Activated T-cell treated with anti-CD3 and anti-CD28 coated beads, Interleukin-2, amount 50 U/mL, for 4 hours (primary cell): Measurements from ENCODE around the gene TMA7B. TPM values are rescaled to one million over a fixed set of nuclear protein-coding genes. Genes with fewer than 3 reads are reported as not detected.
A peak's percentile ranks its signal among the peaks of the same experiment; 100 is the strongest.

Experiments
- ATAC-seq, 2 donors: fragments of 200-7000 bp; cut with Tn5 transposase; one replicate each; pipeline ENCODE4 v1.10.0; 2021
- DNase-seq: peaks from one replicate; pipeline ENCODE4 v3.0.0-alpha.2; 2020
- H3K27me3 Mint-ChIP-seq: one replicate; pipeline ENCODE4 v1.8.0; 2021; ENCODE audit warnings: low read depth, mixed read lengths
- H3K36me3 Mint-ChIP-seq: one replicate; pipeline ENCODE4 v1.8.0; 2022; ENCODE audit warnings: mixed read lengths; ENCODE audit not compliant: insufficient read depth
- H3K4me1 Mint-ChIP-seq: one replicate; pipeline ENCODE4 v1.8.0; 2021; ENCODE audit warnings: low read depth, mixed read lengths
- H3K4me3 Mint-ChIP-seq: one replicate; pipeline ENCODE4 v1.8.0; 2021; ENCODE audit warnings: mild to moderate bottlenecking, moderate library complexity, mixed read lengths
- H3K9me3 Mint-ChIP-seq: one replicate; pipeline ENCODE4 v1.8.0; 2021; ENCODE audit warnings: mixed read lengths
- total RNA-seq, 3 donors: library from RNA; stranded (reverse); gene quantifications; one replicate each; pipeline ENCODE4 v1.2.1, GENCODE V29; 2021

TMA7B gene
- total RNA-seq, 3 donors from 2014 or later: 0.61 to 0.92 (median 0.76) TPM

GRCh38 chr22:39970742-39971141 lies 10.5 kb downstream of the TMA7B start:
- Mint-ChIP-seq H3K27me3 (no peaks in the 10 kb centered on the region), H3K4me3 (no peak overlapping the region), H3K36me3 (peaks cover 62% of the 10 kb centered on the region), H3K4me1 (no peaks in the 10 kb centered on the region), H3K9me3 (no peaks in the 10 kb centered on the region)
- ATAC-seq: no peak
- DNase-seq: no peak

GRCh38 chr22:39972641-39973040 lies 12.4 kb downstream of the TMA7B start:
- Mint-ChIP-seq H3K4me3 (no peak overlapping the region), H3K27me3 (no peaks in the 10 kb centered on the region), H3K4me1 (no peaks in the 10 kb centered on the region), H3K36me3 (peaks cover 54% of the 10 kb centered on the region), H3K9me3 (no peaks in the 10 kb centered on the region)
- no peak for DNase-seq
- no peak for ATAC-seq

- Mint-ChIP-seq H3K4me1 (no peaks in the 10 kb centered on the region), H3K36me3 (peaks cover 50% of the 10 kb centered on the region), H3K4me3 (no peak overlapping the region), H3K9me3 (no peaks in the 10 kb centered on the region), H3K27me3 (no peaks in the 10 kb centered on the region)
- ATAC-seq: no peak
- DNase-seq: no peak
These were observed 13.5 kb downstream of the TMA7B start for GRCh38 chr22:39973656-39974055.

- no peak for DNase-seq
- peaks cover 47% of the 10 kb centered on the region for H3K36me3 Mint-ChIP-seq
- no peak overlapping the region for H3K4me3 Mint-ChIP-seq
- peaks cover 3% of the 10 kb centered on the region for H3K4me1 Mint-ChIP-seq
- H3K9me3 Mint-ChIP-seq: no peaks in the 10 kb centered on the region
- no peaks in the 10 kb centered on the region for H3K27me3 Mint-ChIP-seq
- ATAC-seq: no peak
These were observed 13.9 kb downstream of the TMA7B start for GRCh38 chr22:39974065-39974464.

- Mint-ChIP-seq H3K36me3 (peaks cover 17% of the 10 kb centered on the region), H3K9me3 (no peaks in the 10 kb centered on the region), H3K4me1 (peaks cover 18% of the 10 kb centered on the region), H3K4me3 (no peak overlapping the region), H3K27me3 (no peaks in the 10 kb centered on the region)
- no peak for DNase-seq
- peak; percentile 57 to 71 for ATAC-seq
These were observed 18.9 kb downstream of the TMA7B start for GRCh38 chr22:39979048-39979447.

GRCh38 chr22:39979458-39979857 lies 19.3 kb downstream of the TMA7B start:
- Mint-ChIP-seq H3K9me3 (no peaks in the 10 kb centered on the region), H3K27me3 (no peaks in the 10 kb centered on the region), H3K36me3 (peaks cover 17% of the 10 kb centered on the region), H3K4me1 (peaks cover 18% of the 10 kb centered on the region), H3K4me3 (no peak overlapping the region)
- ATAC-seq: no peak
- DNase-seq: no peak

- Mint-ChIP-seq H3K4me3 (no peak overlapping the region), H3K36me3 (peaks cover 9% of the 10 kb centered on the region), H3K9me3 (no peaks in the 10 kb centered on the region), H3K27me3 (no peaks in the 10 kb centered on the region), H3K4me1 (peaks cover 21% of the 10 kb centered on the region)
- no peak for DNase-seq
- no peak for ATAC-seq
These were observed 20.4 kb downstream of the TMA7B start for GRCh38 chr22:39980596-39980995.

GRCh38 chr22:39983346-39983745 lies 23.1 kb downstream of the TMA7B start:
- H3K4me3 Mint-ChIP-seq: no peak overlapping the region
- H3K4me1 Mint-ChIP-seq: peaks cover 26% of the 10 kb centered on the region
- H3K9me3 Mint-ChIP-seq: no peaks in the 10 kb centered on the region
- H3K36me3 Mint-ChIP-seq: no peaks in the 10 kb centered on the region
- DNase-seq (no peak), ATAC-seq (no peak)
- H3K27me3 Mint-ChIP-seq: no peaks in the 10 kb centered on the region

- DNase-seq: no peak
- no peak overlapping the region for H3K4me3 Mint-ChIP-seq
These were observed 23.8 kb downstream of the TMA7B start for GRCh38 chr22:39984006-39984405.

GRCh38 chr22:39984746-39985145 lies 24.5 kb downstream of the TMA7B start:
- Mint-ChIP-seq H3K9me3 (no peaks in the 10 kb centered on the region), H3K4me1 (peaks cover 18% of the 10 kb centered on the region), H3K36me3 (no peaks in the 10 kb centered on the region), H3K4me3 (no peak overlapping the region), H3K27me3 (no peaks in the 10 kb centered on the region)
- DNase-seq (no peak), ATAC-seq (no peak)

More at GRCh38 chr22:39984006-39984405, 23.8 kb downstream of the TMA7B start:
- no peak for ATAC-seq
- H3K27me3 Mint-ChIP-seq: no peaks in the 10 kb centered on the region
- peaks cover 24% of the 10 kb centered on the region for H3K4me1 Mint-ChIP-seq
- H3K9me3 Mint-ChIP-seq: no peaks in the 10 kb centered on the region
- no peaks in the 10 kb centered on the region for H3K36me3 Mint-ChIP-seq

- H3K4me3 Mint-ChIP-seq: no peak overlapping the region
- ATAC-seq (peak; percentile 84 to 92), DNase-seq (no peak)
- no peaks in the 10 kb centered on the region for H3K27me3 Mint-ChIP-seq
- peaks cover 11% of the 10 kb centered on the region for H3K4me1 Mint-ChIP-seq
- no peaks in the 10 kb centered on the region for H3K36me3 Mint-ChIP-seq
- H3K9me3 Mint-ChIP-seq: no peaks in the 10 kb centered on the region
These were observed 25.3 kb downstream of the TMA7B start for GRCh38 chr22:39985383-39986035.

- no peak for DNase-seq
- ATAC-seq: no peak
- Mint-ChIP-seq H3K36me3 (no peaks in the 10 kb centered on the region), H3K27me3 (peaks cover 13% of the 10 kb centered on the region), H3K4me1 (peaks cover 8% of the 10 kb centered on the region), H3K4me3 (no peak overlapping the region), H3K9me3 (no peaks in the 10 kb centered on the region)
These were observed 28.4 kb downstream of the TMA7B start for GRCh38 chr22:39988386-39989114.

- no peak for ATAC-seq
- no peak for DNase-seq
- Mint-ChIP-seq H3K4me3 (no peak overlapping the region), H3K4me1 (peaks cover 16% of the 10 kb centered on the region), H3K27me3 (peaks cover 19% of the 10 kb centered on the region), H3K9me3 (no peaks in the 10 kb centered on the region), H3K36me3 (no peaks in the 10 kb centered on the region)
These were observed 29.4 kb downstream of the TMA7B start for GRCh38 chr22:39989633-39990032.

- Mint-ChIP-seq H3K36me3 (no peaks in the 10 kb centered on the region), H3K9me3 (no peaks in the 10 kb centered on the region), H3K4me3 (no peak overlapping the region), H3K4me1 (peaks cover 12% of the 10 kb centered on the region), H3K27me3 (peaks cover 21% of the 10 kb centered on the region)
- ATAC-seq (no peak), DNase-seq (no peak)
These were observed 30.5 kb downstream of the TMA7B start for GRCh38 chr22:39990686-39991085.
